ENCODE measurements around the gene TSPAN18.
"Not testable (repeated sequence)": the region's sequence is repeated elsewhere in the genome, so short reads cannot be mapped to it uniquely, and the experiment has no call there.

TSPAN18 gene

GRCh38 chr11:44852159-44852747, 125.5 kb downstream of the TSPAN18 start:
- no peak for DNase-seq

DNA sequence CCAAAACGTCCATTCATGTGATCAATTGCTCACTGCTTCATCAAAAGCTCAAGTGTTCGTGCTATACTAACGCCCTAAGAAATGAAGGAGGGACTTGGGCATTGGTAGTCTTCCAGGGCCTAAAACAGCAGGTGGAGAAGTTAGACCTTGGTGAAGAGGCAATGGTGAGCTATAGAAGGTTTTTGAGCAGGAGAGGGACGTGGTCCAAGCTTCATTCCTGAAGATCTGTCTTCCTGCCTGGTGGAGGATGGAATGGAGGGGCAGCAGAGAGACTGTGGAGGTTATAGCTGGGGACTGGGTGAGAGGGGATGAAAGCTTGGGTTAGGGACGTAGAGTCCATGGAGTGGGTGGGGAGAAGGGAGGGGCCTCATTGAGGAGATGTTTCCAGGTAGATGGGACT, 126.2 kb downstream of the TSPAN18 start:
- no peak for DNase-seq

DNA sequence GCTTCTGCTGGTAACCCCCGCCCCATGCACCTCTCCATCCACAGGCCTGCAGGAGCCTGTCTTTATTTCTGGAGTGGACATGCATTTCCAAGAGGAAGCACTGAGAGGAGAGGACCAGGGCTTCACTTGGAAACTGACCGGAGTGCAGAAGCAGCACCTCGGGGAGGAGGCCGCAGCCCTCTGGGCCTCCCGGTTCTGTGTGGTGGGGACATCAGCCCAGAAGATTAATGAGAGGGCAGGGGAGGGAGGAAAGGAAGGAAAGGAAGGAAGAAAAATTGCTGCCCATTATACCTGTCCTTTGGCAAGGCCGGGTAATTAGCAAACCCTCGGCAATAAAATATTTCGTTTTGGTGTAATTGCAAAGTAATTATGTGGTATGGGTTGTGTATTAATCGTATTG, 126.9 kb downstream of the TSPAN18 start:
- DNase-seq, result no peak

DNA sequence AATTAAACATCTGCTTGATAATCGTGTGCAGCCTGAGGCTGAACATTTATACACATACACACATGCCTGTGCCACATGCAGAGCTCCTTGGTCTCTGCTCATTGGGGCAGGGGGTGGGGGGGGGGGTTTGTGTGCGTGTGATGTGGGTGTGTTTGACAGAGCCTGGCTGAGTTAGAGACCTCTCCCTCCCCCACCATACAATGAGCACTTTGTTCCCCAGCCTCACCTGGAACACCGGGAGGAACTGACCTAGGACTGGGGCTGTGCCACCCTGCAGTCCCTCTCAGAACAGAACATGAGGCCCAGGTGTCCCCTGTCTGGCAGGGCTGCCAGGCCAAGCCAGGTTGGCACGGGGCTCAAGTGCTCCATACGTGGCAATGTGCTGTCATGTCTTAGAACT, 127.3 kb downstream of the TSPAN18 start:
- no peak for DNase-seq

- DNase-seq, result no peak
Observed at GRCh38 chr11:44854741-44855492, 128.2 kb downstream of the TSPAN18 start.

DNA sequence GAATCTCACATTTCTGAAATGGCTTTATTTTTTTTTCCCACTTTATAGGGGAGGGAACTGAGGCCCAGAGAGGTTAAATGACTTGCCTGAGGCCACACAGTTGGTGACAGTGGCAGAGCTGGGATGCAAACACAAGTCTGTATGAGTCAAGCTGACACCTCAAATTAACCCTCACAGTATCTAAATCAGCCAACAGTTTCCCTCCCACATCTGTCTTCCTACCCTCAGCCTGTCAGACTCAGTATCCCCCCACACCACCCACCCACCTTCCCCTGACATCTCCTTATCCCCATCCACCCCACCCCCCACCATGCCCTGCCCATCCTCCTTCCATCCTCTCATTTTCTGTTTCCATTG, 128.7 kb downstream of the TSPAN18 start:
- no peak for DNase-seq

- DNase-seq, result no peak
Observed at GRCh38 chr11:44857490-44858090, 130.8 kb downstream of the TSPAN18 start.

DNA sequence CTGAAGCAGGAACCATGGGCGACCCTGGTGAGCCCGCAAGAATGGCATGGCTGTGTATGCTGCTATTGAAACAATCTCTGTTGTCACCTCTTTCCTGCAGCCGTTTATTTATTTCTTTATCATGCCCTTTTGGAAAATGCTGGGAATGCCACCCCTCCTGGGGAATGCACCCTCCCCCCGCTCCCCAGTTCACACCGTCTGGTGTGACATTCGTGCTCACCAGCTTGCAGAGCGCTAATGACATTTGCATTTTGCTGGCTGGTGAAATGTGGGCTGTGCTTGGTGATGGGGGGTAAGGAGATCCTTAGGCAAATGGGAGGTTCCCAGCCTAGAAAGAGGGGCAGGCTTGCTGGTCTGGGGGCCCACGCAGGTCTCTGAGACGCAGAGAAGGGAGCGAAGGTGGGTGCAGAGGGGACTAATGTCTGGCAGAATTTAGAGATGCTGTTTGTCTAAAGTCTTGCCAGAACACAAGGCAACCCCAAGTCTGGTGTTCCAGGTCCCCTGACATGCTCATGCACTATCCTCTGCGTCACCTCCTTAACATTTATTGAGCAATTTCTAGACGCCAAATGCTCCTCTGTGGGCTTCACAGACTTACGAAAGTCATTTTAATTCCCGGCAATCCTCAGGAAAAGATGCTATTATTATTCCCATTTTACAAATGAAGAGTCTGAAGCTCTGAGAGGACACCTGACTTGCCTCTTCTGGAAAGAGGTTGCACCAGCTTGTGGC, 132.2 kb downstream of the TSPAN18 start:
- DNase-seq, result no peak

DNA sequence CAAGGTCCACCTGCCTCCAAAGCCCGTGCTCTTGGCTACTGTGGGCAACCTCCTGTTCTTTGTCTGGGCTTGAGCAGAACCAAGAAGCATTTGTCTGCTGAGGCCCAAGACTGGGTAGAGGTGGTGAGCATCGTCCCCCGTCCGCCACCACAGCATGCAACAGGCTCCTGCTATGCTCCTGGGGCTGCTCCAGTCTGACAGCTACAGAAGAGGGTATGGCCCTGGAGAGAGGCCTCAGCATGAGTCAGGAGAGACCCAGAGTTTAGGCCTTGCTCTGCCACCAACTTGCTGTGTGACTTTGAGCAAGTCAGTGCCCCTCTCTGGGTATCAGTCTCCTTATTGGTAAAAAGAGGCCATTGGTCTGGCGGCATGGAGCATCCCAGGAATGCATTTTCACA, 132.8 kb downstream of the TSPAN18 start:
- DNase-seq, result no peak

DNA sequence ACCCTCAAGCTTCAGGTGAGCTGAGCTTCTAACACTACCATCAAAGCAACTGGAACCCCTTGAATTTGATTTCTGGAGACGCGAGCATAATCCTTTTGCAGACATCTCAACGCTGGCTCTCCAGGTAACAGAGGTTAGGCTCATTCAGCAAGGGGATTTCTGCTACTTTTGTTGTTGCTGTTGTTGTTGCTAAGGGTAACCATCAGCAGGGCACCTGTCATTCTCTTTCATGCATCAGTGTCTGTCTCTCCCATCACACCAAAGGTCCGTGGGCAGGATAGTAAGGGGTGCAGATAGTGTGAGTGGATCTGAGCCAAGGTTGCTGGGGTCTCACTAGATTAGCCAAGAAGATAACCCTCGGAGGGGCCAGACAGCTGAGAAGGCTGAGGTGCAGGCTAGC, 133.6 kb downstream of the TSPAN18 start:
- DNase-seq, result no peak

GRCh38 chr11:44861849-44862557, 135.2 kb downstream of the TSPAN18 start:
- DNase-seq, result no peak

DNA sequence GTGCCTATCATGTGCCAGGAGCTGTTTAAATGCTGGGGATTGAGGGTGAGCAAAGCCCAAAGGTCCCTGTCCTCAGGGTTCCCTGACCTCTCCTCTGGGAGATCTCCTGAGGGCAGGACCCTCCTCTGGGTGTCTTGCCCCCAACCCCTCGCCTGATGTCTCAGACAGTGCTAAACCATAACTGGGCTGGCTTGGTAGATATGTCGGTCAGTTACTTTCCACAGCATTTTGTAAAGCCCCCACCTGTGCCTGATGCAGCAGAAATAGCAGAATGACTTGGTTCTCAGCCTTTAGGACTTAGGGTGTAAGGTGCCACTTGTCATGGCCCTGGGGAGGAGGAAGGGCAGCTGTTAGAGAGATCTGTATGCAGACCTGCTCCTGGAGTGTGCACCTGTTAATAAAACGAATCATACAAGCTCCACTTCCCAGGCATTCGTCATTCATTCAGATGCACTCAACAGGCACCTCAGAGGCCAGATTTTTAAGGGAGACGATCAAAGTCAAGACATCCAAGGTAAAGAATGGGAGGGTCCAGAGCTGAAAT, 135.9 kb downstream of the TSPAN18 start:
- DNase-seq, result no peak

DNA sequence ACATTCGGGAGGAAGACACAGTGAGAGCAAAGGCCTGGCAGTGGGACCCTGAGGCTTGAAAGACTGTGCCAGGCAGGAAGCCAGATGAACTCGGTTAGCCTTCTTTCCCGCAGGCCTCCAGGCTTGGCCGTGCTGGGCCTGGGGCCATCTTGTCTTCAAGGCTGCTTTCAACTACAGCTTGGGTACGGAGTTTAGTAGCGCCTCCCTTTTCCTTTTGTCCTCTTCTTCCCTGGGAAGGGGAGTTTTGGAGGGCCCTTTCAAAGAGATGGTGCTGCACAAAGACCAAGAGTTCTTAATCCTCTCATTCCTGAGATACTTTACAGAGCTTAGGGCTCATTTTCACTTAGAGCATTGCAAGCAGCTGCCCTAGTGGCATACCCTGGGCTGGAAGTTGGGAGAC, 136.5 kb downstream of the TSPAN18 start:
- no peak for DNase-seq

DNA sequence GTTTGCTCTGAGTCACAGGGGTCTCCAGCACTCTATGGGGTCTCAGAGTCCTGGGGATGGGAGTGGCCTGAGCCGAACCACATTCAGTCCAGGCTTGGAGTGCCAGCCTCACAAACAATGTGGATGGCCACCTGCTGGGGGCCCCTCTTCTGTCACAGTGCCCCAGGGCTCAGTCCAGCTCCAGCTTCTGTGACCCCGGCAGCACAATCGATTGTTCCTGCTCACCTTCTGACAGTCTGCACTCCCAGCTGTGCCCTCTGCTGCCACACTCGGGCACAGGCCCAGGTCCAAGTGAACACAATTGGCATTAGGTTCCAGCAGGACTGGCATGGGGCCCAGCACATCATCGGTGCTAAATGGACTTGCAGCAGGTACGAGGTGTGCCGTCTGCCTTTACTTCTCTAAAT, 139.1 kb downstream of the TSPAN18 start:
- no peak for DNase-seq

GRCh38 chr11:44866286-44866685, 139.5 kb downstream of the TSPAN18 start:
- no peak for DNase-seq

GRCh38 chr11:44868021-44868420, 141.3 kb downstream of the TSPAN18 start:
- no peak for DNase-seq

DNA sequence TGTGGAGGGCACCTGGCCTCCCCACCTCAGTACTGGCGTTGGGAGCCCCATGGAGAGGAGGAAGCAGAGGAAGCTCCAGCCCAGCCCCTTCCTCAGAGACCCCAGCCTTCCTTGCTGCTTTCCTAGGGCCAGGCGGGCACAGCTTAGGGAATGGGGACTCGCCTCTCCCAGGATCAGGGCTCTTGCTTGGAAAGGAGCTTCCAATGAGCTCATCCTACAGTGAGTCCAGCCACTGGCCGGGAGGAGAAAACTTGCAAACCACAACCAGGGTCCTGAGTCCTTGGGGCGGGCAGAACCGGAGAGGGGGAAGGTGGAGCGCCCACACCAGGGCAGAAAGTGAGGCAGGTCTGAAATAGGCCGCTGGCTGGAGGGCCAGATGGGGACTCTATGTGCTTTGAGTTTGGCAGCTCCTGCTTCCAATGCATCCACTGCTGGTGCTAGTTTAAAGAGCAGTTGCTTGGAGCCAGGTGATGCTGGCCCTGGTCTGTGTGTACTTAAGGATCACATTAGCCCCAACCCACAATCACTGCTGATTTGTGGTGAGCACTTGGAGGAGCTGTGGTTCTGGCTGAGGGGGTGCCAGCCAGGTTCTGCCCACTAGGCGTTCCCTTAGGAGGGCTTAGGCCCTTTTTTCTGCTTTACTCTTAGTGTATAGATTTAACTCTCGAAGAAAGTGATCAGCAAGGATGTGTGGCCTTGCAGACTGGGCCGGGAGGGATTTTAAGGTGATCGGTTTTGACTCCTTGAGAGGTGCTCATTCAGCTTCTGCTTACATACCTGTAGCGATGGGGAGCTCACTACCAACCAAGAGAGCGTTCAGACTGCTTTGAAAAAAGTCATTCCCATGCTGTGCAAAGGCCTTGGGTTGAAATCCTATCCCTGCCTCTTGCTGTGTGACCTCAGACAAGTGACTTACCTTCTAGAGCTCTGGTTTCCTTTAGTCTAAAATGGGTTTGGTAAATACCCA, 142.0 kb downstream of the TSPAN18 start:
- no peak for DNase-seq

GRCh38 chr11:44870181-44870580, 143.4 kb downstream of the TSPAN18 start:
- no peak for DNase-seq

GRCh38 chr11:44870615-44871176, 143.9 kb downstream of the TSPAN18 start:
- DNase-seq, result no peak

DNA sequence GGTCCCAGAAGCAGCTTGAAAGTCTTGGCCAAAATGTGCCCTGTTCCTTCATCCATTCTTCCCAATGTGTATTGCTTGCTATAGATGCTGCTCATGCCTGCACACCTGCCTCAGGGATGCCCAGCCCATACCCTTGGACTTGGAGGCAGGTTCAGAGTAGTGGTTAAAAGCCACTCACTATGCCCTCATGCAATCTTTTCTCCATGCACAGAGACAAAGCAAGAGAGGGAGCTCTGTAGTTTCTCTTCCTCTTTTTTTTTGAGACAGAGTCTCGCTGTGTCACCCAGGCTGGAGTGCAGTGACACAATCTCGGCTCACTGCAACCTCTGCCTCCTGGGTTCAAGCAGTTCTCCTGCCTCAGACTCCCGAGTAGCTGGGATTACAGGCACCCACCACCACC, 144.9 kb downstream of the TSPAN18 start:
- DNase-seq, result not testable (repeated sequence)

DNA sequence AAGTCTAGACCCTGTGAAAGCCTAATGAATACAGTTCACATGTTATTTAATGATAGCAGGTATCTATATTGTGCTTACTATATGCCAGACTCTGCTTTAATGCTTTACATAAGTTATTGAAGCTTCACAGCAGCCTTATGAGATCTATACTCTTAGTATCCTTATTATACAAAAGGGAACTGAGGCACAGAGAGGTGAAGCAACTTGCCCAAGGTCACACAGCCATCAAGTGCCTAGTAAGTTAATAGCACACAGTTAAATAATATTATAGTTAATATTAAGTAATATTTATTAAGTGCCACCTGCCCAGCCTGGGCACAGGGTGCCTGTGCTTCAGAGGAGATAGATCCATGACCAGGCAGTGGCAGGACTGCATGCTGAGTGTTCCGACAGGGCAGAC, 145.8 kb downstream of the TSPAN18 start:
- no peak for DNase-seq
